GM18508 (cell line): ENCODE results near the gene CCNYL1.
"Not testable (repeated sequence)": the region's sequence is repeated elsewhere in the genome, so short reads cannot be mapped to it uniquely, and the experiment has no call there.

Experiments used
- ATAC-seq: cut with Tn5 transposase; IDR thresholded peaks from one replicate; pipeline ENCODE4 v1.9.1; 2021; ENCODE audit warnings: moderate number of reproducible peaks; ENCODE audit not compliant: insufficient read depth, unreplicated experiment

Gene CCNYL1

DNA sequence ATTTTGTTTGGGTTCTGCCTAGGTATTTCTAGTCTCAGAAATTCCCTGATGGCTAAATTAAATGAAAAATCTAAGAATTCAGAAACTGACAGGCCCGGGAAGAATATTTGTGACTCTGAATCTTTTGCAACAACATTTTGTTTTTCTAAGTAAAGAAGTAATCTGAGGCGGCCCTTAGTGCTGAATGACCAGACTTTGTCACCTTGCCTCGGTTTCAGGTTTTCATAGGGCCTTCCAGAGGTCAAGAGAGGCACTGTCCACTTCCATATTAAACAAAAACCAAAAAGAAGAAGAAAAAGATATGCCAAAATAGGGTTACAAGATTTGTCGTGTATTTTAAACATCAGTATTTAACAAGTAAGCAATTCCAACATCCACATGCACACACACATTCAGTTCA, 16.1 kb upstream of the CCNYL1 start:
- no peak for ATAC-seq

DNA sequence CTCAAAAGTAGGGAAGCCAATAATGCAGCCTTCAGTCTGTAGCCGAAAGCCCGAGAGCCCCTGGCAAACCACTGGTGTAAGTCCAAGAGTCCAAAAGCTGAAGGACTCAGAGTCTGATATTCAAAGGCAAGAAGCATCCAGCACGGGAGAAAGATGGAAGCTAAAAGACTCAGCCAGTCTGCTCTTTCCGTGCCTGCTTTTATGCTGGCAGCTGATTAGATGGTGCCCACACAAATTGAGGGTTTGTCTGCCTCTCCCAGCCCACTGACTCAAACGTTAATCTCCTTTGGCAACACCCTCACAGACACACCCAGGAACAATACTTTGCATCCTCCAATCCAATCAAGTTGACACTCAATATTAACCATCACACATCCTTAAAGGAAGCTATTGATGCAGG, 14.5 kb upstream of the CCNYL1 start:
- not testable (repeated sequence) for ATAC-seq

DNA sequence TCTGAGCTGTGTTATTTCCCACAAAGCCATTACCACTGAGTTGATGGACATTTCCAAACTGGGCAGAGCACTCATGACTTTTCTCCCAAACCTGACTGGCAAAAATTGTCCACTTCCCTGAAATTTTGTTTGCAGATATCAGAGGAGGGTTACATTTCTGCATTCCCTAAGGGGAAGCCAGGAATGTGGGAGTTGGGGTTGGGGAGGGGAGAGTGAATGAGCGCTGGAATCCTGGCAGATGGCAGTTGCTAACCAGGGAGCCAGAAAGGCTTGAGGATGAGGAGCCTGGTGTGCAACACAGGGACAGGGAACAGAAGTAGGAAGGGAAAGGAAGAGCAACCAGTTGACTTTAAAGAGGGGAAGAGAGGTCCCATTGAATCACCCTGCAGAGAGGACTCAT, 14.0 kb upstream of the CCNYL1 start:
- ATAC-seq, result no peak

DNA sequence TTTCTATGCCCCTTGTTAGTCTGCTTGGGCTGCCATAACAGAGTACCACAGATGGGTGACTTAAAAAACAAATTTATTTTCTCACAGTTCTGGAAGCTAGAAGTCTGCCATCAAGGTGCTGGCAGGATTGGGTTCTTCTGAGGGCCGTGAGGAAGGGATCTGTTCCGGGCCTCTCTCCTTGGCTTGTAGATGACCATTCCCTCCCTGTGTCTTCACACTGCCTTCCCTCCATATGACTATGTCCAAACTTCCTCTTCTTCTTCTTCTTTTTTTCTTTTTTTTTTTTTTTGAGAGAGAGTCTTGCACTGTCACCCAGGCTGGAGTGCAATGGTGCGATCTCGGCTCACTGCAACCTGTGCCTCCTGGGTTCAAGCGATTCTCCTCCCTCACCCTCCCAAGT, 13.1 kb upstream of the CCNYL1 start:
- no peak for ATAC-seq

DNA sequence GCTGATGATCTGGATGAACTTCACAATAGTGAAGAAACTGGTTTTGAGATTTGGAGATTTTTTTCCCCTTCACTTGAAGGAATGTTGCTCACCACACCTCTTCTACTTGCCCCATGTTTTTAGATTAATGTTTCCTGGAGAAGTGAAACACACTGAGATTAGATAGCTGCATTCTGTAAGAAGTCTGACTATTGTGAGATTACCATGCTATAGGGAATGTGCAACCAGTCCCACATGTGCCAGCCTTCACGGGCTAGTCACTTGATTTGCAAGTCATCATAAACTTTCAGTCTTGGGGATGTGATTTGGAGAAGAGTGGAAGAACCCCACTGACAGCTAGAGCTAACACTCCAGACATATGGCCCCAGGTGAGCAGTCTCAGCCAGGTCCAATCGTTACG, 7.4 kb upstream of the CCNYL1 start:
- no peak for ATAC-seq

DNA sequence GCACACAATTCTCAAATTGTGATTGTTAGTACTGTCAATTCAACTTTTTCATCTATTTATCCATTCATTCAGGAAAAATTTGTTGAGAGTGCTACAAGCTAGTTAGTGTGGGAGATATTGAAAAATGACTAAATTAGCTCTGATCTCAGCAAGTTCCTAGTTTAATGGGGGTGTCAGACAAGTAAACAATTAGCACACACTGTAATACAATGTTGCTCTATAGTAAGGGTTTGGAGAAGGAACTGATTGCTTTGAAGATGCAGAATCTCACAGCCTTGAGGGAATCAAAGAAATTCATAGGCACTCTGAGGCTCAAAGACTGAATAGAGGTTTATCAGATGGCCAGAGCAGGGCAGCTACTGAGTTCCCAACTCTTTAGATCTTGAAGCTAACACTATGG, 6.8 kb upstream of the CCNYL1 start:
- ATAC-seq, result no peak

DNA sequence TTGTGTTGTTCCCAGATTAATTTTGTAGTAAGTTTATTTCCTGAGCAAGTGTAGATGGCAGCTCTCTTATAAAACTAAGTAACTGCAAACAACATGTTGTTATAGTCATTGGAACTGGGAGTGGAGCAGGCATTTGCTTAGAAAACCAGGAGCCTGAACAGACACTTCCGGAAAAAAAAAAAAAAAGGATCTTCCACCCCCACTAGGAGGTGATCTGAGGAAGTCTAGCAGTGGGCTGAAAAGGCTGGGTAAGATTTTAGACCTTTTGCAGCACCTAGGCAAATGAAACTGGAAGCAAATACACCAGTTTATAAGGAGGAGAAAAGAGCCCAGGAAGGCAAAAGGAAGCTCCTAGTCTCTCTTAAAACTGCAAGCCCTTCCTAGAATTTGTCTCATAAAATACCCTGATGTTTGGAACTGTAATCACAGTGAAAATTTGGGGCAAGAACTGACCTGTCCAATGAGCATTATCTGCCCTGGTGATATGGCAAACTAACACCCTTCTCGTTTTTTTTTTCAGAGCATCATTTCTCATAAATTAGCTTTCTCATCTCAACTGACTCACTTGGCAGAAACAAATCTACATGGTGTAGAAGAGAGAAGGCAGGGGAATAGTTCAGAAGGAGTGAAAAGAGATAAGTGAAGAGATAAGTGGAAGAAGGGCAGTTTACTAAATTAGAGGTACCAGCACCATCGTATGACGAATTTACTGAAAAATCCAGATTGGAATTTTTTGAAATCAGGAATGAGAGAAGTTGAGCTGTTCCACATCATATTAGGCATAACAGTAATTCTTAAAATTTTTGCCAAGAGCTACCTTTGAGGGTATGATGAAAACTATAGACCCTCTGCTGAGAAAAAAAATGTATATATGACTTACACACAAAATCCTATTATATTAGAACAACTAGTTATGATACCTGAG, 4.2 kb upstream of the CCNYL1 start:
- no peak for ATAC-seq

DNA sequence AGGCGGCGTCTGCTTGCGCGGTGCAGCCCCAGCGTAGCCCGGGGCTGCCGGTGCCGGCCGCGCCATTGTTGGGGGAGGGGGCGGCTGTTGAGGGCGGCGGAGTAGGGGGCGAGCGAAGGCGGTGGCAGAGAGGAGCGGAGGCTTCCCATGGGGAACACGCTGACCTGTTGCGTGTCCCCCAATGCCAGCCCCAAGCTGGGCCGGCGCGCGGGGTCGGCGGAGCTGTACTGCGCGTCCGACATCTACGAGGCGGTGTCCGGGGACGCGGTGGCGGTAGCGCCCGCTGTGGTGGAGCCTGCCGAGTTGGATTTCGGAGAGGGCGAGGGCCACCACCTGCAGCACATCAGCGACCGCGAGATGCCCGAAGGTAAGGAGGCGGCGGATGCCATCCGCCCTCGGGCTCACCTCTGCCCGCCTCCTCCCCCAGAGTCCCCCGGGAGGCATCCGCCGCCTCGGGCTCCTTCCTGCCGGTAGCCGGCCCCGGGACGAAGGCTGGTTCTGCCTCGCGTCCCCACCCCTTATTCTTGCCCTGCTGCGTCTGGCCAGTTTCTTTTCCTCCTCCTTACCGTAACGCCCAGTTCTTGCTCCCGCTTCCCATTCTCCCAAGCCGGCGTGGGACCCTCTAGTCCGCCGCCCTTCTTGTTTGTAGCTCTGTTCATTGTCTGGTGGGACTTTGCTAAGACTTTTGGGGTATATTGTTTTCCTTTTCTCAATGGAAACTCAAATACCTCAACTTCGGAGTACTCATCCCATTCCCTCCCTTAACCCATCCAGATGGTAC, 500 bp downstream of the CCNYL1 start:
- ATAC-seq, result peak; percentile 12

DNA sequence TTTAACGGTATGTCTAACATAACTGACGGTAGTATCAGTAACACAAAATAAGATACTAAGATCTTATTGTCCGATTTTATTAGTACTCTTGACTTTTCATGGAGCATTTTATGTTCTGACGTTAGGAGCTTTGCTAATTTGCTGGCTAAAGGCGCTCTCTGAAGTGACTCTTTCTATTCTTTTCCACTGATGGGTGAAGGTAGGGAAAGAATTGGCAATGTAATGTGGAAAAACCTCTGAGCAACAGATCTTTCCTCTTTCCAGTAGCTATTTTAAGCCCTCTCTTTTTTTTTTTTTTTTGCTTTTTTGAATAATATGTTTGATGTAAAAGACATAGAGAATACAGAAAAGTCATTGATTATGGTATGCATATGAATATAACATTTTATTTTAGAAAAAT, 4.6 kb downstream of the CCNYL1 start:
- no peak for ATAC-seq

DNA sequence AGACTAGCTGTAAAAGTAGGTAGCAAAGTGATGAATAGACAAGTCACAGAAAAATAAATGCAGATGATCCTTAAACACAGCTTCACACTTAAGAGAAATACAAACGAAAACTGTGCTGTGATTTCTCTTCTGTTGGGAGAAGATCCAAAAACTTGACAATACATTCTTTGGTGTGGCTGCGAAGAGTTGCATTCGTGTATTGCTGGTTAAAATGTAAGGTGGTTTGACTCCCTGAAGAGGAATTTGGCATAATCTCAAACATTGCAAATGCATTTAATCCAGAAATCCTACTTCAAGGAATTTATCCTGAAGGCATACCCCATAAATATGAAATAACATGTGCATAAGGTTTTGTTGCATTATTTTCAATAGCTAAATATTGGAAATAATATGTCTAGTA, 7.1 kb downstream of the CCNYL1 start:
- no peak for ATAC-seq

DNA sequence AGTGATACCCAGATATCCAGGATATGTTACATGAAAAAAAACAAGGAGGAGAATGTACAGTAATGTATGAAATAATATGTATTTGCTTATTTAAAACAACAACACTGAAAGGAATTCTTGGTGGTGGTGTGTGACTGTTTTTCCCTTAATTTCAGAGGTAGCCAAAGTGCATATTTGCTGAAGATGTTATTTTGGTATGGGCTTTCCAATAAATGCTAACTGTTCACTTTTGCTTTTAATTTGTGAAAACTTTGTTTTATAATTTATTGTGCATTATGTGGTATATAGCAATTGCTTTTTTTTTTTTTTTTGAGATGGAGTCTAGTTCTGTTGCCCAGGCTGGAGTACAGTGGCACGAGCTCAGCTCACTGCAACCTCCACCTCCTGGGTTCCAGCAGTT, 7.6 kb downstream of the CCNYL1 start:
- no peak for ATAC-seq

DNA sequence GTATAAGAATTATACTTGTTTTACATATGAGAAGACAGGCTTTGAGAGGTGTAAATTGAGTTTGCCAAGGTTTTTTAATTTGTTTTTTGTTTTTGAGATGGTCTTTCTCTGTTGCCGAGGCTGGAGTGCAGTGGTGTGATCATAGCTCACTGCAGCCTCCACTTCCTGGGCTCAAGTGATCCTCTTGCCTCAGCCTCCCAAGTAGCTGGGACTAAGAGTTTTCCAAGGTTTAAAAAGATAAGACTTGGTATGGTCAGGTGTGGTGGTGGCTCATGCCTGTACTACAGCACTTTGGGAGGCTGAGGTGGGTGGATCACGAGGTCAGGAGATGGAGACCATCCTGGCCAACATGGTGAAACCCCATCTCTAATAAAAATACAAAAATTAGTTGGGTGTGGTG, 8.2 kb downstream of the CCNYL1 start:
- not testable (repeated sequence) for ATAC-seq

DNA sequence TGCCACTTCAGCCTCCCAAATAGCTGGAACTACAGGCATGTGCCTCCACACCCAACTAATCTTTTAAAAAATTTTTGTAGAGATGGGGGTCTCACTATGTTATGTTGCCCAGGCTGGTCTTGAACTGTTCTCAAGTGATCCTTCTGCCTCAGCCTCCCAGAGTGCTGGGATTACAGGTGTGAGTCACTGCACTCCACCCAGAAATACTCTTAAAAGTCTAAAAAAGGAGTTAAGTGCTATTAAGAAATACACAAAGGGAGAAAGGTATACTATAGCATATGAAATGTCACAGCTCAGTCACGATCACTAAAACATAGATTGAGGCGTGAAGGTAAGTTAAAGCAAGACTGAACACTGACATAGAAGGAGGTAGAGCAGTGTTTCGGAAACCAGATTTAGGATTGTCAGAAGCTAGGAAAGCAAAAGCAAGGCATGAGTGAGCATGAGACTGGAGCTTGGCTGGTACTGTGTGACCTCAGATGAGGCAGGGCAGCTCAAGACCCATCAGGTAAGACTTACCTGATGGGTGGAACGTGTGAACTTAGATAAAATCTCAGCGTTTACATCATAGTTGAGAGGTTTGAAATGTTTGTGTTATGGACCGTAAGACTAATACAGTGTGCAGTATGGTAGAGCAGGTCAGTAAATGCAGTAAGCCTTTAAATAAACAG, 9.2 kb downstream of the CCNYL1 start:
- no peak for ATAC-seq

DNA sequence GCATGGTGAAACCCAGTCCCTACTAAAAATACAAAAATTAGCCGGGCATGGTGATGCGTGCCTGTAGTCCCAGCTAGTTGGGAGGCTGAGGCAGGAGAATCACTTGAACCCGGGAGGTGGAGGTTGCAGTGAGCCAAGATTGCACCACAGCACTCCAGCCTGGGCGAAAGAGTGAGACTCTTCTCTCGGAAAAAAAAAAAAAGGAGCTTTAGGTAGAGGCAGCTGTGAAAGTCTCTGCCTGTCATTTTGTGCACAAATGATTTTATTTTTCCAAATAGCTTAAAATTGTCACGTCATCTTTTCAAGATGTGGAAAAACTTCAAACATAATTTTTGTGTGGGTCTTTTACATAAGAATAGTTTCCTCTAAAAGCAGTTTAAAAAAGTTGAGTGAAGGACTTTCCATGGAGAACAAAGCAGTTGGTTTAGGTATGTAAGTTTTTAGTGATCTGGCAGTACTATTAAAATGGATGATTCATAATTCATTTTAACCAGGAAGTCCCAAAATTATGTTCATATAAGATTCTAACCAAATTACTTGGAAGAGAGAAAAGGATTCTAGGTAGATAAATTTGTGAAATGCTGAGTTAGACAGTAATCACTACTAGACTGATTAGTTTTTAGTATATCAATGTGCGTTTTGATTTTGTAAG, 11.5 kb downstream of the CCNYL1 start:
- no peak for ATAC-seq

DNA sequence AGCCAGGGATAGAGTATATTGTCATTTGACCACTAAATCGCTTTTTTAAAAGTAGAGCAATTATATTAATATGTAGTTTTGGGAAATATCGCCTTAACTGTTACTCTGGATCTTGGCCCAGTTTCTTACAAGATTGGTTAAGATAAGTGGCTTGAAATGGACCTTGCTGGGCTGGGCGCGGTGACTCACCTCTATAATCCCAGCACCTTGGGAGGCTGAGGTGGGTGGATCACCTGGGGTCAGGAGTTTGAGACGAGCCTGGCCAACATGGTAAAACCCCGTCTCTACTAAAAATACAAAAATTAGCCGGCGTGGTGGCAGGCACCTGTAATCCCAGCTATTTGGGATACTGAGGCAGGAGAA, 12.0 kb downstream of the CCNYL1 start:
- ATAC-seq, result not testable (repeated sequence)

DNA sequence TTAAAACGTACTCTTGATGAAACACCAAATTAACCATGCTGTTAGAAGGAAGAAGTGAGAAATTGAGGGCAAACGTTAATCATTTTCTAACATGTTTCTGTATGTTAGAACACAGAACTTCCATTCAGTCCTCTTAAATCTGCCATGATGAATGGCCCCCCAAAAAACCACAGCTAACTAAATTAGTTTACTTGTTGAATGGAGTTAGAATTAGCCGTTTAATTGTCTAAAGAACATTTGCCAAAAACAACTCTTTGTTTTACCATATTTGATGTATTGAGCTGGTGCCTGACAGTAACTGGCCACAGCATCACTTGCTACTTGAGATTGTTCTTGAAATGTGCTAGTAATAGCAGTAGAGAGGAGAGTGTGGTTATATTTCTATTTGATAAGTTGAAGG, 12.7 kb downstream of the CCNYL1 start:
- peak; percentile 43 for ATAC-seq

DNA sequence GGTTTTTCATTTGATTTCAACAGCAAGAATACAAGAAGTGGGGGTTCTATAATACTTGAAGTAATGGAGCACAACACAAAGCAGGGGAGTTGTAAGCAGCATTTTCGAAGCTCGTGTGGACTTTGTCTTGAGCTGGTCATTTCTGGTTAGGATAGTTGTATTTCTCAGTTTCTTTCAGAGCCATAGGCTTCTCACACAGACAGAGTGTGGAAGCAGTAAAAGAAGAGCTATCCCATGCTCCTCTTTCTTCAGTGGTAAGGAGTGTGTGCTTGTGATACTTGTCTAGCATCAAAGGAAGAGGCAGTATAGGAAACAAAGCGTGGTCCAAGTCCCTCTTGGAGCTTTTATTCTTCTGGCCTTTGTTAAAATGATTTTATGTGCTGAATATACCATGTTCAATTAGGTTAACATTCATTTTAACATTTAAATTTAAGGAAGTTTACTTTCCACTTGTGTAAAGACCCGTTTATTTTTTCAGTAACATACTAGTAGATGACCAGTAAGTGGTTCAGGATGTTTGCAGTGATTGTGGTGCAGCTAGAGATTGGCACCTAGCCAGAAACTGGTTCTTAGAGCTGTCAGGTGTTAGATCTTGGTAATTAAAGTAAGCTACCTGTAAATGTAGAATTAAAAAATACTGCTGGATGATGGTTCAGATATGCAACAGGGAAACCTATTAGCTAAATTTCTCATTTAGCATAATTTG, 14.6 kb downstream of the CCNYL1 start:
- ATAC-seq, result no peak

DNA sequence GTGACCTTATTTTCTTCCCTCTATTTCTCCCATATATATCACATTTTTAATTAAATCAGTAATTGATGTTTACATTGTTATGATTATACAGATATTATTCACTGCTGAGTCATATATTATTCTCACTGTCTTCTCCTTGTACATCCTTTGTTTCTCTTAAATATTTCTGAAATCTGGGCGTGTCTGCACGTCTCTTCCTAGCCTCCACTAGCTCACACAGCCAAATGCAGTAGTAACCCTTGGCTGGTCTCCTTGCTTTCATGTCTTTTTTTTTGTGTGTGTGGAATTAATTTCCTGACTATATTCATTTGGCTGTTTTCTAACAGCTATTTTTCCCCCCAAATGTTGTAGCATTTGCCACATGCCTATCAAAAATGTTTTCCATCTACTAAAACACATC, 15.8 kb downstream of the CCNYL1 start:
- ATAC-seq, result no peak

DNA sequence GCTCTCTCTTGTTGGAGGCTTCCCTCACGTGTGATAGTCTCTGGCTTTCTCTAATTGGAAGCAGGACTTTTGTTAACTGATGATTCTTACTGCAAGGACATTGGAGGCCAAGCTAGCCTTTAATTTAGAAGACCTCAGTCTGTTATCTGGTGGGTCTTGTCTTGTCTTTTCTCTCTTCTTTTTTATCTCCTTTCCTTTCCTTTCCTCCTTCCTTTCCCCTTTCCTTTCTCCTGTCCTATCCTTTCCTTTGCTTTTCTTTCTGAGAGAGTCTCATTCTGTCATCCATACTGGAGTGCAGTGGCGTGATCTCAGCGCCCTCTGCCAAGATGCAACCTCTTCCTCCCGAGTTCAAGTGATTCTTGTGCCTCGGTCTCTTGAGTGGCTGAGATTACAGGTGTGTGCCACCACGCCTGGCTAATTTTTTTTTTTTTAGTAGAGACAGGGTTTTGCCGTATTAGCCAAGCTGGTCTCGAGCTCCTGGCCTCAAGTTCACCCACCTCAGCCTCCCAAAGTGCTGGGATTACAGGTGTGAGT, 18.1 kb downstream of the CCNYL1 start:
- no peak for ATAC-seq

DNA sequence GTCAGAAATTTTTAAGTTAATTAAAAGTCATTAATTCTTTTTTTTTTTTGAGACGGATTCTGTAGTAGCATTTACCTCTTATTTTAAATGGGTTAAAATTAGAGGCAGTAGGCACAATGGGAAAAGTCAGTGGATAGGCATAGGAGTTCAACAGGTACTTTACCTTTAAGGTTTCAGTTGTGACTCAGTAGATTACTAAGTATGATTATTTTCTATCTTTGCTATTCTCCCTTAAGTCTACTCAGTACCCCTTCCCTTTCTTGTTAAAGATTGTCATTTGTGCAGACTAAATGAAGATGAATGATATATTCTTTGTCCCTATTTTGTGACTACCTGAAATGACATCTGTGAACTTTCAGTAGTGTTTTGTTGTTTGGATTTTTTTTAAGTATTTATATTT, 19.7 kb downstream of the CCNYL1 start:
- no peak for ATAC-seq
